GM12878 (cell line): ENCODE measurements around the gene CCDC182.

ENCODE experiments used
- ATF2 ChIP-seq: IDR thresholded peaks from 2 replicates; pipeline ENCODE4 v1.6.1; 2012; ENCODE audit warnings: low read length, inconsistent platforms
- BCL11A ChIP-seq: IDR thresholded peaks from 2 replicates; pipeline ENCODE4 v1.6.1; 2011; ENCODE audit warnings: low read depth, low read length
- CTCF ChIP-seq, 3 experiments: IDR thresholded peaks in 2 of 3; conservative IDR thresholded peaks in 1 of 3; 2 replicates each; pipeline ENCODE4 v1.5.1; 2011; ENCODE audit warnings: low read depth in 3 of 3, low read length in 3 of 3, mild to moderate bottlenecking in 3 of 3, control low read depth in 2 of 3, moderate library complexity in 2 of 3, inconsistent platforms in 1 of 3, mixed read lengths in 1 of 3; ENCODE audit not compliant: control insufficient read depth in 2 of 3, insufficient read depth in 1 of 3; ENCODE audit errors: extremely low read depth in 1 of 3
- MAX ChIP-seq: IDR thresholded peaks from 2 replicates; pipeline ENCODE4 v1.6.1; 2012; ENCODE audit warnings: low read depth, low read length, improper control_type of control experiment
- MXI1 ChIP-seq: fragments of 150-350 bp; IDR thresholded peaks from 2 replicates; pipeline ENCODE4 v1.6.1; 2011; ENCODE audit warnings: low read depth, mild to moderate bottlenecking, inconsistent platforms, low read length, improper control_type of control experiment
- POLR2A ChIP-seq: IDR thresholded peaks from 2 replicates; pipeline ENCODE4 v1.6.1; 2011; ENCODE audit warnings: low read depth, mild to moderate bottlenecking, low read length
- POLR2AphosphoS2 ChIP-seq: IDR thresholded peaks from 2 replicates; pipeline ENCODE4 v1.6.1; 2011; ENCODE audit warnings: low read depth, mild to moderate bottlenecking, low read length, improper control_type of control experiment, moderate library complexity
- RAD51 ChIP-seq: fragments of 450-650 bp; IDR thresholded peaks from 2 replicates; pipeline ENCODE4 v1.6.1; 2016; ENCODE audit warnings: moderate library complexity, mild to moderate bottlenecking, inconsistent platforms
- YY1 ChIP-seq: IDR thresholded peaks from 2 replicates; pipeline ENCODE4 v1.6.1; 2011; ENCODE audit warnings: low read depth, mild to moderate bottlenecking, low read length
- ZBTB4 ChIP-seq: fragments of 450-650 bp; formaldehyde crosslinking; IDR thresholded peaks from 2 replicates; pipeline ENCODE4 v1.4.0; 2022; ENCODE audit warnings: mild to moderate bottlenecking, moderate library complexity
- ZNF217 ChIP-seq: fragments of 450-650 bp; IDR thresholded peaks from 2 replicates; pipeline ENCODE4 v1.6.1; 2017; ENCODE audit warnings: antibody characterized with exemption, mild to moderate bottlenecking

- TF ChIP-seq ATF2 (no peak), RAD51 (no peak), YY1 (no peak), BCL11A (no peak), POLR2AphosphoS2 (no peak), ZNF217 (no peak), ZBTB4 (CRISPR knock-in tag) (no peak), MXI1 (no peak), MAX (no peak), POLR2A (no peak), CTCF (IDR thresholded peaks at IDR 0.05 in 2 of 3, conservative IDR thresholded peaks at IDR 0.05 in 1 of 3; ENCODE audit: control insufficient read depth in 2 of 3, extremely low read depth in 1 of 3, insufficient read depth in 1 of 3, low read depth in 3 of 3, low read length in 3 of 3) (no peak)
Measured at GRCh38 chr17:57740235-57740528, 4.9 kb downstream of the CCDC182 start.
